GM19397 (cell line): ENCODE data around the gene ZNF672.
"Not testable (repeated sequence)": the region's sequence is repeated elsewhere in the genome, so short reads cannot be mapped to it uniquely, and the experiment has no call there.

Experiments
- ATAC-seq: cut with Tn5 transposase; IDR thresholded peaks from one replicate; pipeline ENCODE4 v1.9.1; 2021; ENCODE audit warnings: mild to moderate bottlenecking, moderate library complexity; ENCODE audit not compliant: unreplicated experiment

Gene ZNF672

GRCh38 chr1:248852481-248853405, 14.7 kb downstream of the ZNF672 start:
- no peak for ATAC-seq

- no peak for ATAC-seq
Observed at GRCh38 chr1:248853663-248854375, 15.8 kb downstream of the ZNF672 start.

- ATAC-seq = no peak
Observed at GRCh38 chr1:248855580-248855979, 17.6 kb downstream of the ZNF672 start.

GRCh38 chr1:248856176-248856575, 18.2 kb downstream of the ZNF672 start:
- no peak for ATAC-seq

- no peak for ATAC-seq
Observed at GRCh38 chr1:248857201-248857600, 19.2 kb downstream of the ZNF672 start.

- no peak for ATAC-seq
Observed at GRCh38 chr1:248857749-248858095, 19.7 kb downstream of the ZNF672 start.

- peak; percentile 28 for ATAC-seq
Observed at GRCh38 chr1:248858096-248858890, 20.3 kb downstream of the ZNF672 start.

GRCh38 chr1:248858891-248859889, 21.2 kb downstream of the ZNF672 start, which contains the start of gene ZNF692:
ZNF692 (minus strand) TSS chr1:248859085; CDS start chr1:248858309, 776 bp downstream.
- peak; percentile 84 for ATAC-seq

- ATAC-seq = no peak
Observed at GRCh38 chr1:248860007-248860406, 22.0 kb downstream of the ZNF672 start.

GRCh38 chr1:248861616-248862015, 23.6 kb downstream of the ZNF672 start:
- ATAC-seq = no peak

- peak; percentile 3 for ATAC-seq
Observed at GRCh38 chr1:248862695-248862997, 24.6 kb downstream of the ZNF672 start.

GRCh38 chr1:248862998-248863881, 25.2 kb downstream of the ZNF672 start:
- peak; percentile 61 for ATAC-seq

- ATAC-seq = no peak
Observed at GRCh38 chr1:248871837-248872401, 33.9 kb downstream of the ZNF672 start.

GRCh38 chr1:248872752-248873408, 34.9 kb downstream of the ZNF672 start:
- peak; percentile 39 for ATAC-seq

- ATAC-seq = peak; percentile 82
Observed at GRCh38 chr1:248873409-248873992, 35.5 kb downstream of the ZNF672 start.

GRCh38 chr1:248873993-248874533, 36.0 kb downstream of the ZNF672 start:
- peak; percentile 56 for ATAC-seq

GRCh38 chr1:248881261-248881660, 43.2 kb downstream of the ZNF672 start:
- no peak for ATAC-seq

GRCh38 chr1:248882427-248882826, 44.4 kb downstream of the ZNF672 start:
- not testable (repeated sequence) for ATAC-seq
